A549 (cell line): ENCODE results near the gene LRRN4CL.

ENCODE experiments used
- BHLHE40 ChIP-seq: IDR thresholded peaks from 2 replicates; pipeline ENCODE4 v1.6.1; 2012; ENCODE audit warnings: low read depth, low read length, inconsistent platforms
- CBX8 ChIP-seq: fragments of 200-600 bp; sonication (generic); IDR thresholded peaks from 2 replicates; pipeline ENCODE4 v1.6.1; 2016
- CTCF ChIP-seq: fragments of >200 bp; sonication (Bioruptor Twin); formaldehyde crosslinking; IDR thresholded peaks from 3 replicates; pipeline ENCODE4 v1.5.1; 2016
- EP300 ChIP-seq, 2 experiments: fragments of >200 bp; sonication (Bioruptor Twin); formaldehyde crosslinking; IDR thresholded peaks; 2 replicates in 1 of 2; 3 replicates in 1 of 2; pipeline ENCODE4 v1.6.1; 2016 to 2017
- HES2 ChIP-seq: fragments of >200 bp; sonication (Bioruptor Twin); formaldehyde crosslinking; IDR thresholded peaks from 2 replicates; pipeline ENCODE4 v1.6.1; 2016
- KDM1A ChIP-seq: fragments of 200-600 bp; sonication (generic); IDR thresholded peaks from 2 replicates; pipeline ENCODE4 v1.6.1; 2016; ENCODE audit warnings: low read depth, mild to moderate bottlenecking
- PHF8 ChIP-seq: fragments of 200-600 bp; sonication (generic); IDR thresholded peaks from 2 replicates; pipeline ENCODE4 v1.6.1; 2016; ENCODE audit warnings: low read depth, mild to moderate bottlenecking, antibody characterized with exemption, moderate library complexity, borderline replicate concordance
- POLR2A ChIP-seq: IDR thresholded peaks from 2 replicates; pipeline ENCODE4 v1.6.1; 2012; ENCODE audit warnings: mild to moderate bottlenecking, low read length
- REST ChIP-seq: fragments of 200-600 bp; sonication (generic); IDR thresholded peaks from 2 replicates; pipeline ENCODE4 v1.6.1; 2016; ENCODE audit warnings: antibody characterized with exemption, mild to moderate bottlenecking, moderate library complexity
- RNF2 ChIP-seq: fragments of 200-600 bp; sonication (generic); IDR thresholded peaks from 2 replicates; pipeline ENCODE4 v1.6.1; 2016; ENCODE audit warnings: low read depth, mild to moderate bottlenecking, antibody characterized with exemption, moderate library complexity, borderline replicate concordance

- TF ChIP-seq REST (no peak), HES2 (no peak), CTCF (no peak), RNF2 (no peak), PHF8 (no peak), EP300 (IDR thresholded peaks at IDR 0.05) (no peak), BHLHE40 (no peak), POLR2A (no peak), KDM1A (no peak), CBX8 (no peak)
Measured at GRCh38 chr11:62708392-62708791, 19.1 kb upstream of the LRRN4CL start.
